ENCODE measurements around the gene MSRB3. TPM values are rescaled to one million over a fixed set of nuclear protein-coding genes. Genes with fewer than 3 reads are reported as not detected.

Gene MSRB3
- total RNA-seq (2014; rRNA removed) (4.5 and 5.9 TPM in 2 replicates), Bru-seq, nascent RNA (percentile 53 among the genes with signal in this experiment), BruChase-seq, experiment 1, labeled RNA remaining after a 6-hour chase (percentile 50 among the genes with signal in this experiment), BruChase-seq, experiment 2, labeled RNA remaining after a 2-hour chase (percentile 61 among the genes with signal in this experiment)
- long read RNA-seq, full-length matches to known transcripts, result 46 of 63 reads
- long read RNA-seq, partial matches to known transcripts, result 2 of 63 reads
- long read RNA-seq, other reads (novel, unspliced or antisense), result 15 of 63 reads

DNA sequence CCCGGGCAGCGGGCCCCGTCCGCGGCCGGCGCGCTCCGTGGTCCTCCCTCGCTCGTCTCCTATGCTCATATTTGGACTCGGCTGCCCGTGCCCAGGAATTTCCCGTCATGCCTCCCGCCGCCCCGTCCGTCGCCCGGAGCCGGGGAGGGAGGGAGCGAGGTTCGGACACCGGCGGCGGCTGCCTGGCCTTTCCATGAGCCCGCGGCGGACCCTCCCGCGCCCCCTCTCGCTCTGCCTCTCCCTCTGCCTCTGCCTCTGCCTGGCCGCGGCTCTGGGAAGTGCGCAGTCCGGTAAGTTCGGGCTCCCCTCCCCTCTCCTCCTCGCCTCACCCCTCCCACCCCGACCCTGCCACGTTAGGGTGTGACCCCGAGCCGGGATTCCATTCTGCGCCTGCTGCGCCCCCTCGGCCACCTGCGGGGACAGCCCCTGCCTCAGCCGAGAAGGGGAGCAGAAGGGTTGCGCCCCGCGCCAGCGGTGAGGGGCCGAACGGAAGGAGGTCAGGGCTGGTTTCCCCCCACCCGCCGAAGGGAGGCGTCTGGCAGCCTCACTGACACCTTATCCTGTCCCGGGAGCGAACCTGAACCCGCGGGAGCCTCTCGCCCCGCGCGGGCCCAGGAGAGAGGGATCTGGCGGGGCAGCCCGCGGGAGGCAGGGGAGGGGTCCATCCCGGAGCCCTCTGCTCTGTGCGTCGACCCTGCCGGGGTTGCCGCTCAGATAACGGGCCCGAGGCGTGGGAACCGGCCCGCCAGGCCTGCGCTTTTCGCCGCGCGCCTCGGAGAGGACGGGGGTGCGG is at the start of gene MSRB3:
MSRB3 (plus strand) TSS at position 108 of the 793 bp plus-strand sequence. CDS start 29,897 bp downstream, outside the sequence.
- Histone ChIP-seq H2AFZ (ENCODE audit: low read length) (peak within 1 kb of the TSS; percentile 98), H3K9me3 (ENCODE audit: low read length) (no peaks in the 10 kb centered on the region), H3K27me3 (ENCODE audit: low read length) (no peaks in the 10 kb centered on the region), H3K4me3 (ENCODE audit: low read length) (peak within 1 kb of the TSS; percentile 91), H4K20me1 (ENCODE audit: low read length) (no peaks in the 10 kb centered on the region), H3K27ac (ENCODE audit: low read length) (no peak within 1 kb of the TSS), H3K9ac (ENCODE audit: low read length) (peak within 1 kb of the TSS; percentile 57), H3K4me1 (ENCODE audit: insufficient read depth, low read length) (peaks cover 5% of the 10 kb centered on the region; the same call in 1 of the 2 replicates), H3F3A (ENCODE audit: low read length, unreplicated experiment) (no peaks in the 10 kb centered on the region), H3K36me3 (ENCODE audit: low read depth, low read length) (no peaks in the 10 kb centered on the region), H3K9me2 (replicated peaks; ENCODE audit: low read length) (no peaks in the 10 kb centered on the region), H3K4me2 (ENCODE audit: low read length) (peak within 1 kb of the TSS; percentile 95), H3K79me2 (ENCODE audit: low read length) (0 out of 2 replicates have a peak, but pooled peaks cover 5% of the 10 kb centered on the region)
- no peak for TF ChIP-seq EZH2 (IDR thresholded peaks at IDR 0.05; ENCODE audit: low read length, unreplicated experiment)
- no peak for TF ChIP-seq EZH2phosphoT487 (IDR thresholded peaks at IDR 0.05; ENCODE audit: borderline replicate concordance, low read length)
- TF ChIP-seq, protein P1, sequence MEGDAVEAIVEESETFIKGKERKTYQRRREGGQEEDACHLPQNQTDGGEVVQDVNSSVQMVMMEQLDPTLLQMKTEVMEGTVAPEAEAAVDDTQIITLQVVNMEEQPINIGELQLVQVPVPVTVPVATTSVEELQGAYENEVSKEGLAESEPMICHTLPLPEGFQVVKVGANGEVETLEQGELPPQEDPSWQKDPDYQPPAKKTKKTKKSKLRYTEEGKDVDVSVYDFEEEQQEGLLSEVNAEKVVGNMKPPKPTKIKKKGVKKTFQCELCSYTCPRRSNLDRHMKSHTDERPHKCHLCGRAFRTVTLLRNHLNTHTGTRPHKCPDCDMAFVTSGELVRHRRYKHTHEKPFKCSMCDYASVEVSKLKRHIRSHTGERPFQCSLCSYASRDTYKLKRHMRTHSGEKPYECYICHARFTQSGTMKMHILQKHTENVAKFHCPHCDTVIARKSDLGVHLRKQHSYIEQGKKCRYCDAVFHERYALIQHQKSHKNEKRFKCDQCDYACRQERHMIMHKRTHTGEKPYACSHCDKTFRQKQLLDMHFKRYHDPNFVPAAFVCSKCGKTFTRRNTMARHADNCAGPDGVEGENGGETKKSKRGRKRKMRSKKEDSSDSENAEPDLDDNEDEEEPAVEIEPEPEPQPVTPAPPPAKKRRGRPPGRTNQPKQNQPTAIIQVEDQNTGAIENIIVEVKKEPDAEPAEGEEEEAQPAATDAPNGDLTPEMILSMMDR (conservative IDR thresholded peaks at IDR 0.05; ENCODE audit: low read depth, low read length), result no peak; the same call in 1 of the 2 replicates
- intact Hi-C loops (cut with micrococcal nuclease), result no loop called here
- peak; percentile 79 for ATAC-seq
- peak; percentile 61 for DNase-seq
- POLR2A ChIA-PET (ENCODE audit: unreplicated experiment), result interaction anchor here (0.6 kb wide), 1 partner anchor 11 kb away, joined by 3 read pairs; no protein-coding TSS in a partner anchor
- BruUV-seq (replicated peaks), result no TSS peak
- CTCF ChIA-PET, result no interaction called here

DNA sequence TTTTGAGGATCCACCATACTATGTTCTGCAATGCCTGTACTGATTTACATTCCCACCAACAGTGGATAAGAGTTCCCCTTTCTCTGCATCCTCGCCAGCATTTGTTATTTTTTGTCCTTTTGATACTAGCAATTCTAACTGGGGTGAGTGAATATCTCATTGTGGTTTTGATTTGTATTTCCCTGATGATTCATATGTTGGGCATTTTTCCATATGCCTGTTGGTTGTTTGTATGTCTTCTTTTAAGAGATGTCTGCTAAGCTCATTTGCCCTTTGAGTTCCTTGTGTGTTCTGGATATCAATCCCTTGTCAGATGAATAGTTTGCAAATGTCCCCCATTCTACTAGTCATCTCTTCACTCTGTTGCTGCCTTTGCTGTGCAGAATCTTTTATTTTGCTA is 49.0 kb upstream of the MSRB3 start:
- peak; percentile 87 for DNase-seq
- ChIA-PET CTCF (interaction anchor here (1.0 kb wide), 1 partner anchor 428 kb away, joined by 8 read pairs; no protein-coding TSS in a partner anchor), POLR2A (ENCODE audit: unreplicated experiment) (no interaction called here)
- peaks cover 6% of the 10 kb centered on the region; the same call in 1 of the 2 replicates for H3K36me3 ChIP-seq (ENCODE audit: low read depth, low read length)
- no peak overlapping the region for H2AFZ ChIP-seq (ENCODE audit: low read length)
- no peaks in the 10 kb centered on the region for H3K9me2 ChIP-seq (replicated peaks; ENCODE audit: low read length)
- H3F3A ChIP-seq (ENCODE audit: low read length, unreplicated experiment), result peaks cover 5% of the 10 kb centered on the region
- H4K20me1 ChIP-seq (ENCODE audit: low read length), result 0 out of 2 replicates have a peak, but pooled peaks cover 5% of the 10 kb centered on the region
- no peaks in the 10 kb centered on the region for H3K27me3 ChIP-seq (ENCODE audit: low read length)
- ATAC-seq, result peak; percentile 90
- H3K4me3 ChIP-seq (ENCODE audit: low read length), result no peak overlapping the region
- intact Hi-C loops (cut with micrococcal nuclease), result no loop called here
- H3K4me1 ChIP-seq (ENCODE audit: insufficient read depth, low read length), result peaks cover 11% of the 10 kb centered on the region
- H3K9ac ChIP-seq (ENCODE audit: low read length), result no peak overlapping the region
- peaks cover 38% of the 10 kb centered on the region for H3K79me2 ChIP-seq (ENCODE audit: low read length)
- TF ChIP-seq, protein P1 (conservative IDR thresholded peaks at IDR 0.05; ENCODE audit: low read depth, low read length), result no peak
- TF ChIP-seq EZH2 (IDR thresholded peaks at IDR 0.05; ENCODE audit: low read length, unreplicated experiment) (no peak), EZH2phosphoT487 (IDR thresholded peaks at IDR 0.05; ENCODE audit: borderline replicate concordance, low read length) (no peak)
- no peak overlapping the region for H3K4me2 ChIP-seq (ENCODE audit: low read length)
- H3K27ac ChIP-seq (ENCODE audit: low read length), result no peak overlapping the region
- no peaks in the 10 kb centered on the region for H3K9me3 ChIP-seq (ENCODE audit: low read length)
- no TSS peak for BruUV-seq (replicated peaks)

Measured in PC-3 (cell line).